ENCODE results near the gene GRIN2B.

GRIN2B gene

DNA sequence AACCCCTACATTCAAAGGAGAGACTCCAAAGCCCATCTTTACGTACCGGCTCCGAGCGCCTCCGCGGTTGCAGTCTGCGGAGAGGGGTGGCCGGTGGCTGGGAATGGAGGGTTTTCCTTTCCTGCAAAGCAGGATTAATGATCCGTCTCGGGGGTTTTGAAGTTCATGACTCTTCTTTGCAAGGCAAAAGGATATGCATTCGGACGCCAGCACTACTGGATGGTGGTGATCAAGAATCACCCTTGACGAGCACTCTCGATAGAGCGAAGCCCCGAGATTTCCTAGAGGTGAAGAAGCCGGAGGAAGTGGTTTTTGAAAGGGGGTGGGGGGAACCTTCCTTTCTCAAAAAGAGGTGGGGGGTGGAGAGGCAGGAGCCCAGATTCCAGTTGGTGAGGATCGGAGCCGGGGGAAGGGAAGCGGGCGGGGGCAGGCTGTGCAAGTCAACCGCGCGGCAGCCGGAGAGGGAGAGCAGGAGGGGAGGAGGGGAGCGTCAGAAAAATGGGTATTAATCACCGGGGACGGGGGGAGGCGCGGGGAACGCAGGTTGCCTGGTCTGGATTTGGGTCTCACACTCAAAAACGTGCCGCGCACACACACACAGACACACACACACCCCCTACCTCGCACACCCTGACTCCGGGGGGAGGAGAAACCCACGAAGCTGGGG, at the start of gene GRIN2B:
Gene GRIN2B, minus strand, starts transcription at position 307 of the 667 bp plus-strand sequence. CDS start 115,394 bp downstream, outside the sequence.
- H3K4me2 ChIP-seq (ENCODE audit: insufficient read depth, low read length) = no peak within 1 kb of the TSS
- H3K4me1 ChIP-seq (ENCODE audit: insufficient read depth, low read length) = no peaks in the 10 kb centered on the region
- no peaks in the 10 kb centered on the region for H3K79me2 ChIP-seq (ENCODE audit: insufficient read depth, low read length)
- H3K9me3 ChIP-seq (ENCODE audit: insufficient read depth, low read length, severe bottlenecking) = no peaks in the 10 kb centered on the region
- TF ChIP-seq EZH2 (IDR thresholded peaks at IDR 0.05; ENCODE audit: borderline replicate concordance, low read depth, low read length, severe bottlenecking) = no peak
- TF ChIP-seq, protein P1, sequence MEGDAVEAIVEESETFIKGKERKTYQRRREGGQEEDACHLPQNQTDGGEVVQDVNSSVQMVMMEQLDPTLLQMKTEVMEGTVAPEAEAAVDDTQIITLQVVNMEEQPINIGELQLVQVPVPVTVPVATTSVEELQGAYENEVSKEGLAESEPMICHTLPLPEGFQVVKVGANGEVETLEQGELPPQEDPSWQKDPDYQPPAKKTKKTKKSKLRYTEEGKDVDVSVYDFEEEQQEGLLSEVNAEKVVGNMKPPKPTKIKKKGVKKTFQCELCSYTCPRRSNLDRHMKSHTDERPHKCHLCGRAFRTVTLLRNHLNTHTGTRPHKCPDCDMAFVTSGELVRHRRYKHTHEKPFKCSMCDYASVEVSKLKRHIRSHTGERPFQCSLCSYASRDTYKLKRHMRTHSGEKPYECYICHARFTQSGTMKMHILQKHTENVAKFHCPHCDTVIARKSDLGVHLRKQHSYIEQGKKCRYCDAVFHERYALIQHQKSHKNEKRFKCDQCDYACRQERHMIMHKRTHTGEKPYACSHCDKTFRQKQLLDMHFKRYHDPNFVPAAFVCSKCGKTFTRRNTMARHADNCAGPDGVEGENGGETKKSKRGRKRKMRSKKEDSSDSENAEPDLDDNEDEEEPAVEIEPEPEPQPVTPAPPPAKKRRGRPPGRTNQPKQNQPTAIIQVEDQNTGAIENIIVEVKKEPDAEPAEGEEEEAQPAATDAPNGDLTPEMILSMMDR (IDR thresholded peaks at IDR 0.05; ENCODE audit: borderline replicate concordance, extremely low read depth, low read length, poor library complexity, severe bottlenecking) = no peak
- H3K27me3 ChIP-seq (ENCODE audit: insufficient read depth, low read length, poor library complexity) = no peaks in the 10 kb centered on the region
- no peak within 1 kb of the TSS for H3K4me3 ChIP-seq (ENCODE audit: low read depth in 1 of 2, low read length in 2 of 2)
- DNase-seq (no peak), ATAC-seq (ENCODE audit: insufficient read depth, low read depth) (no peak)
- H3K27ac ChIP-seq (ENCODE audit: low read length) = no peak within 1 kb of the TSS
- no peak within 1 kb of the TSS for H3K9ac ChIP-seq (ENCODE audit: low read depth, low read length)
- H2AFZ ChIP-seq (ENCODE audit: low read depth, low read length) = no peak within 1 kb of the TSS
- H3K36me3 ChIP-seq (ENCODE audit: insufficient read depth, low read length) = no peaks in the 10 kb centered on the region
- H4K20me1 ChIP-seq (ENCODE audit: insufficient read depth, low read length) = no peaks in the 10 kb centered on the region

DNA sequence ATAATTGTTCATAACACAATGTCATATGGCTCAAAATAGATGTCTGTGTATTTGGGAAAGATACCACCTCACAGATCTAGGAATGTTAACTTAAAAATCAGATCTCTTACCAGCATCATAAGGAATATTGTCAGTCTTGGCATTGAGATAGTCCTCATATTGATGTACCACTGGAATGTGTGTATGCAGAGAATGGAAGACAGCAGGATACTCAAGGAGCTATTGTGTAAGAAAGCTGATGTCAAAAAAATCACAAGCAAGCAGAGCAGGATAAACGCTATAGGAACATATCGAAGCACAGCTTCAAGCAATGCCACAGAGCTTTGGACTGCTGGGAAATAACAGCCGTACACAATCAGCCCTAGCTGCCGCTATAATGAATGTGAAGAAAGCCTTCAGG, 45.1 kb upstream of the GRIN2B start:
- Histone ChIP-seq H2AFZ (ENCODE audit: low read depth, low read length) (no peak overlapping the region), H3K4me3 (ENCODE audit: low read depth in 1 of 2, low read length in 2 of 2) (no peak overlapping the region), H3K4me1 (ENCODE audit: insufficient read depth, low read length) (no peaks in the 10 kb centered on the region), H3K36me3 (ENCODE audit: insufficient read depth, low read length) (no peaks in the 10 kb centered on the region), H3K9ac (ENCODE audit: low read depth, low read length) (no peak overlapping the region), H3K27me3 (ENCODE audit: insufficient read depth, low read length, poor library complexity) (peaks cover 3% of the 10 kb centered on the region), H3K27ac (ENCODE audit: low read length) (no peak overlapping the region), H3K4me2 (ENCODE audit: insufficient read depth, low read length) (no peak overlapping the region), H3K9me3 (ENCODE audit: insufficient read depth, low read length, severe bottlenecking) (no peaks in the 10 kb centered on the region), H4K20me1 (ENCODE audit: insufficient read depth, low read length) (no peaks in the 10 kb centered on the region), H3K79me2 (ENCODE audit: insufficient read depth, low read length) (no peaks in the 10 kb centered on the region)
- no peak for DNase-seq
- TF ChIP-seq, protein P1 (IDR thresholded peaks at IDR 0.05; ENCODE audit: borderline replicate concordance, extremely low read depth, low read length, poor library complexity, severe bottlenecking) = no peak
- TF ChIP-seq EZH2 (IDR thresholded peaks at IDR 0.05; ENCODE audit: borderline replicate concordance, low read depth, low read length, severe bottlenecking) = no peak
- ATAC-seq (ENCODE audit: insufficient read depth, low read depth) = no peak

DNA sequence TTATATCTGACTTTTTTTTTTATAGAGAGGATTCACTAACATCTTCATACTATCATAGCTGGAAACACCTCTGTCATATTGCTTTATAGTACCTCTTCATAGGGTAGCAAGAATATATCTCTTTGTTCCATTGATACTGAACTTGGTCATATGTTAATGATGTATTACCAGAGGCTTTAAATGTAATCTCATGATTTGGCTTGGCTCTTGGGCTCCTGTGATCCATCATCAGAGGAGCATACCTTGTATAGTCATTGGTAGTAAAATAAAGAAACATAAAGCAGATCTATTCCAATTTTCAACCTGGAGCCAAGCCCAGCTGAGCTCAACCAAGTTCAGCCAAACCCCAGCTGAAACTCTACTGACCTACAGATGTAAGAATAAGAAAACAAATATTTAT, 43.2 kb upstream of the GRIN2B start:
- TF ChIP-seq, protein P1 (IDR thresholded peaks at IDR 0.05; ENCODE audit: borderline replicate concordance, extremely low read depth, low read length, poor library complexity, severe bottlenecking) = no peak
- no peak for TF ChIP-seq EZH2 (IDR thresholded peaks at IDR 0.05; ENCODE audit: borderline replicate concordance, low read depth, low read length, severe bottlenecking)

More for the DNA sequence above, 43.2 kb upstream of the GRIN2B start:
- Histone ChIP-seq H3K9ac (ENCODE audit: low read depth, low read length) (no peak overlapping the region), H3K79me2 (ENCODE audit: insufficient read depth, low read length) (no peaks in the 10 kb centered on the region), H3K27me3 (ENCODE audit: insufficient read depth, low read length, poor library complexity) (no peaks in the 10 kb centered on the region), H3K4me3 (ENCODE audit: low read depth in 1 of 2, low read length in 2 of 2) (no peak overlapping the region), H3K4me2 (ENCODE audit: insufficient read depth, low read length) (no peak overlapping the region), H3K36me3 (ENCODE audit: insufficient read depth, low read length) (no peaks in the 10 kb centered on the region), H4K20me1 (ENCODE audit: insufficient read depth, low read length) (no peaks in the 10 kb centered on the region), H3K9me3 (ENCODE audit: insufficient read depth, low read length, severe bottlenecking) (no peaks in the 10 kb centered on the region), H3K27ac (ENCODE audit: low read length) (no peak overlapping the region), H3K4me1 (ENCODE audit: insufficient read depth, low read length) (no peaks in the 10 kb centered on the region), H2AFZ (ENCODE audit: low read depth, low read length) (no peak overlapping the region)
- no peak for ATAC-seq (ENCODE audit: insufficient read depth, low read depth)
- no peak for DNase-seq
